Mononuclear cell (primary cell): ENCODE data around the gene SOBP. TPM values are rescaled to one million over a fixed set of nuclear protein-coding genes. Genes with fewer than 3 reads are reported as not detected.
"Not testable (repeated sequence)": the region's sequence is repeated elsewhere in the genome, so short reads cannot be mapped to it uniquely, and the experiment has no call there.

Experiments
- H3K27me3 ChIP-seq: 2 replicates; pipeline ENCODE4 v1.6.0; 2011; ENCODE audit warnings: low read length, control low read depth; ENCODE audit not compliant: insufficient read depth
- H3K4me1 ChIP-seq: 2 replicates; pipeline ENCODE4 v1.5.1; 2011; ENCODE audit warnings: mild to moderate bottlenecking, low read length, control low read depth; ENCODE audit not compliant: insufficient read depth
- H3K4me3 ChIP-seq: 2 replicates; pipeline ENCODE4 v1.5.1; 2011; ENCODE audit warnings: mild to moderate bottlenecking, low read length, moderate library complexity
- H3K9me3 ChIP-seq: 2 replicates; pipeline ENCODE4 v1.5.1; 2011; ENCODE audit warnings: low read depth, mild to moderate bottlenecking, control low read depth, low read length
- total RNA-seq: library from RNA; depleted of rRNA; stranded (reverse); fragments of >200 nt; gene quantifications from one replicate; pipeline ENCODE4 v1.2.3, GENCODE V29; 2012

SOBP gene
- total RNA-seq, 1 donor, result 0.10 TPM

GRCh38 chr6:107547451-107547840 is 57.5 kb downstream of the SOBP start:
- H3K9me3 ChIP-seq, result no peaks in the 10 kb centered on the region
- H3K4me1 ChIP-seq, result no peaks in the 10 kb centered on the region
- peaks cover 7% of the 10 kb centered on the region for H3K27me3 ChIP-seq
- H3K4me3 ChIP-seq, result no peak overlapping the region

GRCh38 chr6:107550241-107550840 is 60.4 kb downstream of the SOBP start:
- Histone ChIP-seq H3K9me3 (no peaks in the 10 kb centered on the region), H3K4me1 (no peaks in the 10 kb centered on the region), H3K27me3 (peaks cover 2% of the 10 kb centered on the region), H3K4me3 (no peak overlapping the region)

- Histone ChIP-seq H3K9me3 (no peaks in the 10 kb centered on the region), H3K4me1 (no peaks in the 10 kb centered on the region), H3K27me3 (no peaks in the 10 kb centered on the region), H3K4me3 (no peak overlapping the region)
Observed at GRCh38 chr6:107550906-107551305, 61.0 kb downstream of the SOBP start.

GRCh38 chr6:107553121-107553520 is 63.2 kb downstream of the SOBP start:
- H3K9me3 ChIP-seq, H3K27me3 ChIP-seq, H3K4me3 ChIP-seq, H3K4me1 ChIP-seq: not testable (repeated sequence)

- H3K4me1 ChIP-seq, result no peaks in the 10 kb centered on the region
- no peaks in the 10 kb centered on the region for H3K27me3 ChIP-seq
- H3K9me3 ChIP-seq, result no peaks in the 10 kb centered on the region
- no peak overlapping the region for H3K4me3 ChIP-seq
Observed at GRCh38 chr6:107554326-107554725, 64.4 kb downstream of the SOBP start.

- Histone ChIP-seq H3K4me3 (no peak overlapping the region), H3K9me3 (no peaks in the 10 kb centered on the region), H3K27me3 (no peaks in the 10 kb centered on the region), H3K4me1 (no peaks in the 10 kb centered on the region)
Observed at GRCh38 chr6:107554918-107555317, 65.0 kb downstream of the SOBP start.

GRCh38 chr6:107555449-107555848 is 65.5 kb downstream of the SOBP start:
- Histone ChIP-seq H3K9me3 (no peaks in the 10 kb centered on the region), H3K27me3 (no peaks in the 10 kb centered on the region), H3K4me1 (no peaks in the 10 kb centered on the region), H3K4me3 (no peak overlapping the region)

- no peaks in the 10 kb centered on the region for H3K9me3 ChIP-seq
- no peak overlapping the region for H3K4me3 ChIP-seq
- no peaks in the 10 kb centered on the region for H3K4me1 ChIP-seq
- no peaks in the 10 kb centered on the region for H3K27me3 ChIP-seq
Observed at GRCh38 chr6:107556082-107556481, 66.2 kb downstream of the SOBP start.

- Histone ChIP-seq H3K4me3 (no peak overlapping the region), H3K4me1 (no peaks in the 10 kb centered on the region), H3K9me3 (no peaks in the 10 kb centered on the region), H3K27me3 (no peaks in the 10 kb centered on the region)
Observed at GRCh38 chr6:107557698-107558097, 67.8 kb downstream of the SOBP start.

GRCh38 chr6:107560657-107561056 is 70.7 kb downstream of the SOBP start:
- H3K4me1 ChIP-seq, result no peaks in the 10 kb centered on the region
- no peak overlapping the region for H3K4me3 ChIP-seq
- no peaks in the 10 kb centered on the region for H3K9me3 ChIP-seq
- peaks cover 6% of the 10 kb centered on the region for H3K27me3 ChIP-seq

- H3K9me3 ChIP-seq, result no peaks in the 10 kb centered on the region
- no peaks in the 10 kb centered on the region for H3K4me1 ChIP-seq
- peaks cover 6% of the 10 kb centered on the region for H3K27me3 ChIP-seq
- no peak overlapping the region for H3K4me3 ChIP-seq
Observed at GRCh38 chr6:107561306-107561705, 71.4 kb downstream of the SOBP start.

GRCh38 chr6:107563694-107564588 is 74.0 kb downstream of the SOBP start:
- Histone ChIP-seq H3K4me3 (no peak overlapping the region), H3K9me3 (no peaks in the 10 kb centered on the region)

GRCh38 chr6:107564589-107564951 is 74.7 kb downstream of the SOBP start:
- H3K4me1 ChIP-seq, result no peaks in the 10 kb centered on the region
- H3K4me3 ChIP-seq, result no peak overlapping the region
- H3K9me3 ChIP-seq, result no peaks in the 10 kb centered on the region
- peaks cover 6% of the 10 kb centered on the region for H3K27me3 ChIP-seq

More at GRCh38 chr6:107563694-107564588, 74.0 kb downstream of the SOBP start:
- H3K27me3 ChIP-seq, result peaks cover 6% of the 10 kb centered on the region
- H3K4me1 ChIP-seq, result no peaks in the 10 kb centered on the region

GRCh38 chr6:107565165-107565723 is 75.3 kb downstream of the SOBP start:
- no peak overlapping the region for H3K4me3 ChIP-seq
- H3K4me1 ChIP-seq, result no peaks in the 10 kb centered on the region
- H3K9me3 ChIP-seq, result no peaks in the 10 kb centered on the region
- H3K27me3 ChIP-seq, result peaks cover 6% of the 10 kb centered on the region

GRCh38 chr6:107567643-107568042 is 77.7 kb downstream of the SOBP start:
- H3K9me3 ChIP-seq, result no peaks in the 10 kb centered on the region
- no peaks in the 10 kb centered on the region for H3K4me1 ChIP-seq
- peaks cover 6% of the 10 kb centered on the region for H3K27me3 ChIP-seq
- H3K4me3 ChIP-seq, result no peak overlapping the region
